GM12878 (cell line): ENCODE measurements around the gene C1orf87.

Experiments used
- CBFB ChIP-seq: IDR thresholded peaks from 2 replicates; pipeline ENCODE4 v1.6.1; 2016; ENCODE audit warnings: antibody characterized with exemption, low read depth
- CTCF ChIP-seq, 3 experiments: IDR thresholded peaks in 2 of 3; conservative IDR thresholded peaks in 1 of 3; 2 replicates each; pipeline ENCODE4 v1.5.1; 2011; ENCODE audit warnings: low read depth in 3 of 3, low read length in 3 of 3, mild to moderate bottlenecking in 3 of 3, control low read depth in 2 of 3, moderate library complexity in 2 of 3, inconsistent platforms in 1 of 3, mixed read lengths in 1 of 3; ENCODE audit not compliant: control insufficient read depth in 2 of 3, insufficient read depth in 1 of 3; ENCODE audit errors: extremely low read depth in 1 of 3
- EP300 ChIP-seq, 2 experiments: fragments of 150-350 bp in 1 of 2; IDR thresholded peaks; 2 replicates each; pipeline ENCODE4 v1.6.1; 2011 to 2012; ENCODE audit warnings: low read depth in 2 of 2, low read length in 2 of 2, borderline replicate concordance in 1 of 2, improper control_type of control experiment in 1 of 2, inconsistent platforms in 1 of 2; ENCODE audit not compliant: control insufficient read depth in 1 of 2
- HDGF ChIP-seq: fragments of 450-650 bp; IDR thresholded peaks from 2 replicates; pipeline ENCODE4 v1.6.1; 2016; ENCODE audit warnings: antibody characterized with exemption
- MAX ChIP-seq: IDR thresholded peaks from 2 replicates; pipeline ENCODE4 v1.6.1; 2012; ENCODE audit warnings: low read depth, low read length, improper control_type of control experiment
- POLR2A ChIP-seq: IDR thresholded peaks from 2 replicates; pipeline ENCODE4 v1.6.1; 2011; ENCODE audit warnings: low read depth, mild to moderate bottlenecking, low read length
- RB1 ChIP-seq: fragments of 450-650 bp; formaldehyde crosslinking; IDR thresholded peaks from 2 replicates; pipeline ENCODE4 v1.6.1; 2017; ENCODE audit warnings: mild to moderate bottlenecking, borderline replicate concordance
- SIN3A ChIP-seq: IDR thresholded peaks from 2 replicates; pipeline ENCODE4 v1.6.1; 2012; ENCODE audit warnings: low read depth, low read length, improper control_type of control experiment
- SMC3 ChIP-seq: IDR thresholded peaks from 2 replicates; pipeline ENCODE4 v1.6.1; 2011; ENCODE audit warnings: low read length, improper control_type of control experiment, borderline replicate concordance
- SP1 ChIP-seq: IDR thresholded peaks from one replicate; pipeline ENCODE4 v1.6.1; 2011; ENCODE audit warnings: low read depth, low read length
- TCF12 ChIP-seq: IDR thresholded peaks from 2 replicates; pipeline ENCODE4 v1.6.1; 2011; ENCODE audit warnings: low read depth, mild to moderate bottlenecking, low read length
- YY1 ChIP-seq: IDR thresholded peaks from 2 replicates; pipeline ENCODE4 v1.6.1; 2011; ENCODE audit warnings: low read depth, mild to moderate bottlenecking, low read length
- TF ChIP-seq, protein P1 (sequence below): fragments of 450-650 bp; formaldehyde crosslinking; IDR thresholded peaks from 2 replicates; pipeline ENCODE4 v1.4.0; 2020; ENCODE audit warnings: mild to moderate bottlenecking, moderate library complexity

- TF ChIP-seq SP1 (no peak), CTCF (IDR thresholded peaks at IDR 0.05 in 2 of 3, conservative IDR thresholded peaks at IDR 0.05 in 1 of 3; ENCODE audit: control insufficient read depth in 2 of 3, extremely low read depth in 1 of 3, insufficient read depth in 1 of 3, low read depth in 3 of 3, low read length in 3 of 3) (no peak), POLR2A (no peak), TCF12 (no peak), SMC3 (no peak), CBFB (no peak), EP300 (IDR thresholded peaks at IDR 0.05; ENCODE audit: borderline replicate concordance in 1 of 2, control insufficient read depth in 1 of 2, low read depth in 2 of 2, low read length in 2 of 2) (no peak), RB1 (no peak), SIN3A (no peak), MAX (no peak), HDGF (no peak), YY1 (no peak)
- TF ChIP-seq, protein P1, sequence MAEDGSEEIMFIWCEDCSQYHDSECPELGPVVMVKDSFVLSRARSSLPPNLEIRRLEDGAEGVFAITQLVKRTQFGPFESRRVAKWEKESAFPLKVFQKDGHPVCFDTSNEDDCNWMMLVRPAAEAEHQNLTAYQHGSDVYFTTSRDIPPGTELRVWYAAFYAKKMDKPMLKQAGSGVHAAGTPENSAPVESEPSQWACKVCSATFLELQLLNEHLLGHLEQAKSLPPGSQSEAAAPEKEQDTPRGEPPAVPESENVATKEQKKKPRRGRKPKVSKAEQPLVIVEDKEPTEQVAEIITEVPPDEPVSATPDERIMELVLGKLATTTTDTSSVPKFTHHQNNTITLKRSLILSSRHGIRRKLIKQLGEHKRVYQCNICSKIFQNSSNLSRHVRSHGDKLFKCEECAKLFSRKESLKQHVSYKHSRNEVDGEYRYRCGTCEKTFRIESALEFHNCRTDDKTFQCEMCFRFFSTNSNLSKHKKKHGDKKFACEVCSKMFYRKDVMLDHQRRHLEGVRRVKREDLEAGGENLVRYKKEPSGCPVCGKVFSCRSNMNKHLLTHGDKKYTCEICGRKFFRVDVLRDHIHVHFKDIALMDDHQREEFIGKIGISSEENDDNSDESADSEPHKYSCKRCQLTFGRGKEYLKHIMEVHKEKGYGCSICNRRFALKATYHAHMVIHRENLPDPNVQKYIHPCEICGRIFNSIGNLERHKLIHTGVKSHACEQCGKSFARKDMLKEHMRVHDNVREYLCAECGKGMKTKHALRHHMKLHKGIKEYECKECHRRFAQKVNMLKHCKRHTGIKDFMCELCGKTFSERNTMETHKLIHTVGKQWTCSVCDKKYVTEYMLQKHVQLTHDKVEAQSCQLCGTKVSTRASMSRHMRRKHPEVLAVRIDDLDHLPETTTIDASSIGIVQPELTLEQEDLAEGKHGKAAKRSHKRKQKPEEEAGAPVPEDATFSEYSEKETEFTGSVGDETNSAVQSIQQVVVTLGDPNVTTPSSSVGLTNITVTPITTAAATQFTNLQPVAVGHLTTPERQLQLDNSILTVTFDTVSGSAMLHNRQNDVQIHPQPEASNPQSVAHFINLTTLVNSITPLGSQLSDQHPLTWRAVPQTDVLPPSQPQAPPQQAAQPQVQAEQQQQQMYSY: no peak
Measured at GRCh38 chr1:60111118-60111517, 37.5 kb upstream of the C1orf87 start.
